GM21367 (cell line): Measurements from ENCODE around the gene ANKRD13B.
"Not testable (repeated sequence)": the region's sequence is repeated elsewhere in the genome, so short reads cannot be mapped to it uniquely, and the experiment has no call there.

Experiments
- ATAC-seq: cut with Tn5 transposase; IDR thresholded peaks from one replicate; pipeline ENCODE4 v1.9.1; 2021; ENCODE audit not compliant: unreplicated experiment

The ANKRD13B gene

GRCh38 chr17:29592850-29593551 lies at the start of gene ANKRD13B:
ANKRD13B (plus strand) TSS chr17:29593132; CDS start chr17:29593622, 490 bp downstream.
- ATAC-seq, result no peak

GRCh38 chr17:29544066-29544465 lies 48.9 kb upstream of the ANKRD13B start:
- ATAC-seq, result no peak

- no peak for ATAC-seq
Observed at GRCh38 chr17:29546085-29546484, 46.8 kb upstream of the ANKRD13B start.

- no peak for ATAC-seq
Observed at GRCh38 chr17:29546830-29547229, 46.1 kb upstream of the ANKRD13B start.

GRCh38 chr17:29549177-29549923 lies 43.6 kb upstream of the ANKRD13B start:
- ATAC-seq, result no peak

GRCh38 chr17:29555840-29556239 lies 37.1 kb upstream of the ANKRD13B start:
- no peak for ATAC-seq

- ATAC-seq, result no peak
Observed at GRCh38 chr17:29557085-29557738, 35.7 kb upstream of the ANKRD13B start.

GRCh38 chr17:29557739-29558116 lies 35.2 kb upstream of the ANKRD13B start:
- ATAC-seq, result no peak

- ATAC-seq, result not testable (repeated sequence)
Observed at GRCh38 chr17:29558139-29558538, 34.8 kb upstream of the ANKRD13B start.

- no peak for ATAC-seq
Observed at GRCh38 chr17:29559640-29560039, 33.3 kb upstream of the ANKRD13B start.

GRCh38 chr17:29560316-29560715 lies 32.6 kb upstream of the ANKRD13B start:
- ATAC-seq, result no peak

GRCh38 chr17:29561554-29562517 lies 31.1 kb upstream of the ANKRD13B start:
- ATAC-seq, result no peak

- no peak for ATAC-seq
Observed at GRCh38 chr17:29562615-29563014, 30.3 kb upstream of the ANKRD13B start.

GRCh38 chr17:29563816-29564215 lies 29.1 kb upstream of the ANKRD13B start:
- no peak for ATAC-seq

GRCh38 chr17:29565643-29566472 lies 27.1 kb upstream of the ANKRD13B start:
- no peak for ATAC-seq

GRCh38 chr17:29566473-29567303 lies 26.2 kb upstream of the ANKRD13B start, which contains the start of gene ABHD15:
ABHD15 (minus strand) TSS chr17:29567037; CDS start chr17:29566966, 71 bp downstream.
- ATAC-seq, result no peak

- no peak for ATAC-seq
Observed at GRCh38 chr17:29567304-29567553, 25.7 kb upstream of the ANKRD13B start.

- peak; percentile 30 for ATAC-seq
Observed at GRCh38 chr17:29567554-29568330, 25.2 kb upstream of the ANKRD13B start.
